DND-41 (cell line): Measurements from ENCODE around the gene ZNF512.
"Not testable (repeated sequence)": the region's sequence is repeated elsewhere in the genome, so short reads cannot be mapped to it uniquely, and the experiment has no call there.

Source experiments
- ATAC-seq: fragments of 200-7000 bp; cut with Tn5 transposase; 3 replicates; pipeline ENCODE4 v1.9.1; 2021; ENCODE audit warnings: low read depth; ENCODE audit not compliant: insufficient read depth
- DNase-seq: peaks from one replicate; pipeline ENCODE4 v3.0.0-alpha.2; 2020
- H2AFZ ChIP-seq: 2 replicates; pipeline ENCODE4 v1.6.0; 2012; ENCODE audit warnings: low read depth, low read length
- H3K27ac ChIP-seq: 2 replicates; pipeline ENCODE4 v1.5.1; 2012; ENCODE audit warnings: low read length, inconsistent platforms
- H3K27me3 ChIP-seq: fragments of 200-600 bp; sonication (generic); 2 replicates; pipeline ENCODE4 v1.6.0; 2012; ENCODE audit warnings: low read length, mild to moderate bottlenecking, inconsistent platforms; ENCODE audit not compliant: insufficient read depth, poor library complexity
- H3K36me3 ChIP-seq: 2 replicates; pipeline ENCODE4 v1.5.1; 2012; ENCODE audit warnings: low read length, inconsistent platforms; ENCODE audit not compliant: insufficient read depth
- H3K4me1 ChIP-seq: 2 replicates; pipeline ENCODE4 v1.5.1; 2012; ENCODE audit warnings: mild to moderate bottlenecking, low read length; ENCODE audit not compliant: insufficient read depth
- H3K4me2 ChIP-seq: 2 replicates; pipeline ENCODE4 v1.6.0; 2012; ENCODE audit warnings: mild to moderate bottlenecking, moderate library complexity, low read length, inconsistent platforms; ENCODE audit not compliant: insufficient read depth
- H3K4me3 ChIP-seq, 2 experiments: fragments of 200-600 bp in 1 of 2; shearing (Covaris generic) in 1 of 2; 2 replicates each; pipeline ENCODE4 v1.5.1; 2012 to 2016; ENCODE audit warnings: inconsistent platforms in 2 of 2, low read length in 2 of 2, mild to moderate bottlenecking in 2 of 2, low read depth in 1 of 2, moderate library complexity in 1 of 2
- H3K79me2 ChIP-seq: 2 replicates; pipeline ENCODE4 v1.6.0; 2012; ENCODE audit warnings: low read length, inconsistent platforms; ENCODE audit not compliant: insufficient read depth
- H3K9ac ChIP-seq: 2 replicates; pipeline ENCODE4 v1.6.0; 2012; ENCODE audit warnings: low read depth, mild to moderate bottlenecking, inconsistent platforms, low read length, moderate library complexity
- H3K9me3 ChIP-seq: 2 replicates; pipeline ENCODE4 v1.5.1; 2012; ENCODE audit warnings: low read length, moderate library complexity, mild to moderate bottlenecking, inconsistent platforms; ENCODE audit not compliant: insufficient read depth, severe bottlenecking
- H4K20me1 ChIP-seq: 2 replicates; pipeline ENCODE4 v1.6.0; 2012; ENCODE audit warnings: low read length; ENCODE audit not compliant: insufficient read depth
- CTCF ChIP-seq: IDR thresholded peaks from 2 replicates; pipeline ENCODE4 v1.5.1; 2012; ENCODE audit warnings: borderline replicate concordance, low read length, moderate library complexity, mild to moderate bottlenecking; ENCODE audit not compliant: poor library complexity, severe bottlenecking; ENCODE audit errors: extremely low read depth
- EZH2 ChIP-seq: IDR thresholded peaks from 3 replicates; pipeline ENCODE4 v1.6.1; 2012; ENCODE audit warnings: borderline replicate concordance, low read depth, mild to moderate bottlenecking, moderate library complexity, low read length, inconsistent platforms; ENCODE audit not compliant: severe bottlenecking

The ZNF512 gene

GRCh38 chr2:27627963-27628766 lies 45.3 kb downstream of the ZNF512 start:
- H3K9me3 ChIP-seq, result no peaks in the 10 kb centered on the region
- peak overlapping the region; percentile 68 for H3K9ac ChIP-seq
- ATAC-seq (no peak; the same call in 2 of the 3 replicates), DNase-seq (no peak)
- no peaks in the 10 kb centered on the region for H4K20me1 ChIP-seq
- no peaks in the 10 kb centered on the region for H3K27me3 ChIP-seq
- H2AFZ ChIP-seq, result peak overlapping the region; percentile 98
- peak overlapping the region; percentile 86 for H3K27ac ChIP-seq
- peak overlapping the region; percentile 73 for H3K4me2 ChIP-seq
- H3K4me3 ChIP-seq, result peak overlapping the region; percentile 57 to 85; a peak in 3 of 4 replicates
- H3K4me1 ChIP-seq, result peaks cover 46% of the 10 kb centered on the region
- TF ChIP-seq CTCF (no peak), EZH2 (no peak)
- peaks cover 27% of the 10 kb centered on the region for H3K36me3 ChIP-seq
- peaks cover 28% of the 10 kb centered on the region for H3K79me2 ChIP-seq

- Histone ChIP-seq H3K36me3 (peaks cover 33% of the 10 kb centered on the region), H3K4me3 (peak within 1 kb of the TSS; percentile 57 to 85), H3K27ac (peak within 1 kb of the TSS; percentile 86), H2AFZ (peak within 1 kb of the TSS; percentile 98), H3K9ac (peak within 1 kb of the TSS; percentile 68), H3K27me3 (no peaks in the 10 kb centered on the region), H3K4me2 (peak within 1 kb of the TSS; percentile 73), H3K4me1 (peaks cover 46% of the 10 kb centered on the region), H3K9me3 (no peaks in the 10 kb centered on the region), H4K20me1 (no peaks in the 10 kb centered on the region), H3K79me2 (peaks cover 28% of the 10 kb centered on the region)
- ATAC-seq (peak; percentile 99), DNase-seq (peak; percentile 96)
- no peak for TF ChIP-seq CTCF
- TF ChIP-seq EZH2, result no peak
Measured at GRCh38 chr2:27628767-27629709, 46.2 kb downstream of the ZNF512 start, which contains the start of the genes CCDC121 and GPN1. CCDC121 (minus strand) TSS chr2:27629012; CDS start chr2:27627799, 1,213 bp downstream. GPN1 (plus strand) TSS chr2:27629050; CDS start chr2:27629059, 9 bp downstream.

GRCh38 chr2:27630257-27630656 lies 47.4 kb downstream of the ZNF512 start:
- not testable (repeated sequence) for DNase-seq, H3K27me3 ChIP-seq, H2AFZ ChIP-seq, H3K9ac ChIP-seq, H3K9me3 ChIP-seq, ATAC-seq, H4K20me1 ChIP-seq, H3K27ac ChIP-seq, H3K4me3 ChIP-seq
- H3K36me3 ChIP-seq, result peaks cover 45% of the 10 kb centered on the region
- H3K4me2 ChIP-seq, result peak overlapping the region; percentile 73
- H3K79me2 ChIP-seq, result peaks cover 28% of the 10 kb centered on the region
- peaks cover 46% of the 10 kb centered on the region for H3K4me1 ChIP-seq

GRCh38 chr2:27634291-27634690 lies 51.4 kb downstream of the ZNF512 start:
- H3K9ac ChIP-seq, result no peak overlapping the region
- no peak overlapping the region for H3K4me2 ChIP-seq
- no peak overlapping the region for H3K27ac ChIP-seq
- H3K4me1 ChIP-seq, result peaks cover 20% of the 10 kb centered on the region
- peaks cover 20% of the 10 kb centered on the region for H3K79me2 ChIP-seq
- DNase-seq (no peak), ATAC-seq (no peak)
- no peak overlapping the region for H3K4me3 ChIP-seq
- no peak overlapping the region for H2AFZ ChIP-seq
- peaks cover 82% of the 10 kb centered on the region for H3K36me3 ChIP-seq
- TF ChIP-seq EZH2 (no peak), CTCF (no peak)
- H4K20me1 ChIP-seq, result no peaks in the 10 kb centered on the region
- H3K9me3 ChIP-seq, result no peaks in the 10 kb centered on the region
- H3K27me3 ChIP-seq, result no peaks in the 10 kb centered on the region
